K562 (cell line): ENCODE measurements around the gene UFC1. TPM values are rescaled to one million over a fixed set of nuclear protein-coding genes. Genes with fewer than 3 reads are reported as not detected.

ENCODE experiments used
- GABPB1 ChIP-seq: sonication (generic); formaldehyde crosslinking; IDR thresholded peaks from 2 replicates; pipeline ENCODE4 v1.8.0; 2022; ENCODE audit warnings: mild to moderate bottlenecking, missing genetic modification reagents
- MAZ ChIP-seq, 2 experiments: fragments of 450-650 bp in 1 of 2; sonication (generic) in 1 of 2; formaldehyde crosslinking; IDR thresholded peaks in 1 of 2; conservative IDR thresholded peaks in 1 of 2; 2 replicates each; pipeline versions ENCODE4 v1.4.0 to v1.5.0; 2020; ENCODE audit warnings: mild to moderate bottlenecking in 1 of 2, missing genetic modification reagents in 1 of 2
- NFRKB ChIP-seq: fragments of 450-650 bp; IDR thresholded peaks from 2 replicates; pipeline ENCODE4 v1.6.1; 2016; ENCODE audit warnings: low read depth
- POLR2A ChIP-seq: fragments of 450-650 bp; conservative IDR thresholded peaks from 2 replicates; pipeline ENCODE4 v1.6.1; 2016
- POLR2AphosphoS5 ChIP-seq: IDR thresholded peaks from 2 replicates; pipeline ENCODE4 v1.6.1; 2011; ENCODE audit warnings: mild to moderate bottlenecking, low read depth, low read length, moderate library complexity; ENCODE audit not compliant: control insufficient read depth, insufficient read depth
- RB1 ChIP-seq: fragments of 450-650 bp; IDR thresholded peaks from 2 replicates; pipeline ENCODE4 v1.6.1; 2017; ENCODE audit warnings: low read depth, mild to moderate bottlenecking
- RCOR1 ChIP-seq, 2 experiments: IDR thresholded peaks; 2 replicates each; pipeline ENCODE4 v1.6.1; 2012; ENCODE audit warnings: low read depth in 2 of 2, low read length in 2 of 2, borderline replicate concordance in 1 of 2, improper control_type of control experiment in 1 of 2
- SIN3A ChIP-seq, 2 experiments: fragments of 150-350 bp in 1 of 2; IDR thresholded peaks; 2 replicates each; pipeline ENCODE4 v1.6.1; 2011 to 2016; ENCODE audit warnings: borderline replicate concordance in 2 of 2, low read depth in 2 of 2, low read length in 2 of 2, mild to moderate bottlenecking in 2 of 2, moderate library complexity in 2 of 2; ENCODE audit not compliant: control insufficient read depth in 1 of 2
- U2AF1 ChIP-seq: fragments of 200-400 bp; formaldehyde crosslinking; optimal IDR thresholded peaks from 2 replicates; pipeline ENCODE3; 2017; ENCODE audit warnings: mild to moderate bottlenecking, low read depth, low read length, moderate library complexity
- ZEB2 ChIP-seq: fragments of 450-650 bp; IDR thresholded peaks from 2 replicates; pipeline ENCODE4 v1.6.1; 2016
- ZNF184 ChIP-seq: sonication (generic); formaldehyde crosslinking; IDR thresholded peaks from 2 replicates; pipeline ENCODE4 v1.5.0; 2020; ENCODE audit warnings: missing genetic modification reagents
- ZNF766 ChIP-seq: fragments of 200-800 bp; sonication (Bioruptor generic); conservative IDR thresholded peaks from 2 replicates; pipeline ENCODE4 v1.6.1; 2016; ENCODE audit warnings: missing genetic modification characterization, missing compliant biosample characterization
- polyA plus RNA-seq, 8 experiments: library from polyadenylated mRNA; depleted of rRNA in 4 of 8; stranded (reverse) in 5 of 8; unstranded in 3 of 8; fragments of >200 nt; fragmentation: Nextera tagmentation in 2 of 8; fragmentation: Illumina TruSeq in 1 of 8; extraction: Ambion mirVana in 2 of 8; extraction: Trizol in 1 of 8; gene quantifications; 2 replicates each; pipeline versions ENCODE4 v1.2.1 to v1.2.3, GENCODE V29; 2011 to 2014; ENCODE audit warnings: inconsistent platforms in 1 of 8, missing spikeins in 1 of 8
- total RNA-seq, 7 experiments: library from RNA; depleted of rRNA in 6 of 7; stranded (reverse); fragments of >200 nt in 6 of 7; fragmentation: Illumina TruSeq in 2 of 7; extraction: Trizol in 2 of 7; gene quantifications; 2 replicates each; pipeline versions ENCODE4 v1.2.1 to v1.2.3, GENCODE V29; 2011 to 2021; ENCODE audit warnings: low replicate concordance in 1 of 7
- TF ChIP-seq, protein P1 (sequence below): fragments of 250-450 bp; sonication (Bioruptor Pico); IDR thresholded peaks from 2 replicates; pipeline ENCODE4 v1.5.0; 2021; ENCODE audit warnings: mild to moderate bottlenecking, borderline replicate concordance
- TF ChIP-seq, protein P2 (sequence below): fragments of 450-650 bp; formaldehyde crosslinking; IDR thresholded peaks from 2 replicates; pipeline ENCODE4 v1.4.0; 2022; ENCODE audit warnings: missing genetic modification characterization
- TF ChIP-seq, protein P3 (sequence below): fragments of 450-650 bp; IDR thresholded peaks from 2 replicates; pipeline ENCODE4 v1.6.1; 2017; ENCODE audit warnings: mild to moderate bottlenecking, moderate library complexity
- TF ChIP-seq, protein P4 (sequence below): fragments of 450-650 bp; formaldehyde crosslinking; IDR thresholded peaks from 2 replicates; pipeline ENCODE4 v1.4.0; 2020; ENCODE audit warnings: mild to moderate bottlenecking, moderate library complexity
- TF ChIP-seq, protein P5 (sequence below): fragments of 450-650 bp; IDR thresholded peaks from 2 replicates; pipeline ENCODE4 v1.7.0; 2016; ENCODE audit warnings: borderline replicate concordance

UFC1 gene
- total and polyA plus RNA-seq, 9 of the 15 experiments (the other 6 are each of a cell fraction or from before 2014, with no cell fraction given) = 92.8 to 220 (median 161) TPM

DNA sequence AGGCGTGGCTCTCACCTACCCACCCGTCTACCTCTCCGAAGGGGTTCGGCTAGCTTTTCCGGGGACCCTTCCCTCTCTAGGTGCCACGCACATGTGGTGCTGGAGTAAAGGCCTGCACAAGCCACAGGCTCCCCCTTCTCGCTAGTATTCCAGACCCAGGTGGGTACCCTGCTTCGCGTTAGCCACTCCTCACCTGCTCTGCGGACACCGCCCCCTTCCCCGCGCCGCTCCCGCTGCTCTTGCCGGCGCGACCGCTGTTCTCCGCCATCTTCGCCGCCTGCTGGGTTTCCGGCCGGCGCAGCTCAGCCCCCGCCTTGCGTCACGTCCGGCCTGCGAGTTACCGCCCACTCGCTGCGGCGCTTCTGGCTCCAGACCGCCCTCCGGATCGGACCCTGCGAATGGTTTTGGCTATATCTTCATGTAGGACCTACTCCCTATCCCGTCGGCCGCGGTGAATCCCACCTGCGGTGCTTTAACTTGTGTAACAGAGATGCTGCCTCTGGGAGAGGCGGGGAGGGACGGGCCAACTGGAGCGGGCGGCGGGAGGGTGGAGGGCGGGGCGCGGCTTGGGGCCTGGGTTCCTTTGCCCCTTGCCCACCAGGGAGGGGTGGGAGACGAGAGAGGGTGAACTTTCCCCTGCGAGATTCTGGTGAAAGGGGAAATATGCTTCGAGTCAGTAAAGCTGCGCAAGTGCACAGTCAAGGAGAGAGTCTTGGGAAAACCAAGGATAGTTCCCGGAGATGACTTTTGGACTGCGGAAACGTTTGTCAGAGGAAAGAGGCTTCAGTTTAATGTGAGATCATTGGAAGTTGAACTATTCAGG is 35.8 kb upstream of the UFC1 start, which contains the start of the genes NIT1 and PFDN2 (continued):
- peak; percentile 74 to 77; a peak in 3 of 4 replicates for TF ChIP-seq MAZ (CRISPR knock-in tag; conservative IDR thresholded peaks at IDR 0.05 in 1 of 2, IDR thresholded peaks at IDR 0.05 in 1 of 2)
- TF ChIP-seq, protein P1, sequence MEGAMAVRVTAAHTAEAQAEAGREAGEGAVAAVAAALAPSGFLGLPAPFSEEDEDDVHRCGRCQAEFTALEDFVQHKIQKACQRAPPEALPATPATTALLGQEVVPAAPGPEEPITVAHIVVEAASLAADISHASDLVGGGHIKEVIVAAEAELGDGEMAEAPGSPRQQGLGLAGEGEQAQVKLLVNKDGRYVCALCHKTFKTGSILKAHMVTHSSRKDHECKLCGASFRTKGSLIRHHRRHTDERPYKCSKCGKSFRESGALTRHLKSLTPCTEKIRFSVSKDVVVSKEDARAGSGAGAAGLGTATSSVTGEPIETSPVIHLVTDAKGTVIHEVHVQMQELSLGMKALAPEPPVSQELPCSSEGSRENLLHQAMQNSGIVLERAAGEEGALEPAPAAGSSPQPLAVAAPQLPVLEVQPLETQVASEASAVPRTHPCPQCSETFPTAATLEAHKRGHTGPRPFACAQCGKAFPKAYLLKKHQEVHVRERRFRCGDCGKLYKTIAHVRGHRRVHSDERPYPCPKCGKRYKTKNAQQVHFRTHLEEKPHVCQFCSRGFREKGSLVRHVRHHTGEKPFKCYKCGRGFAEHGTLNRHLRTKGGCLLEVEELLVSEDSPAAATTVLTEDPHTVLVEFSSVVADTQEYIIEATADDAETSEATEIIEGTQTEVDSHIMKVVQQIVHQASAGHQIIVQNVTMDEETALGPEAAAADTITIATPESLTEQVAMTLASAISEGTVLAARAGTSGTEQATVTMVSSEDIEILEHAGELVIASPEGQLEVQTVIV (CRISPR knock-in tag) = no peak
- TF ChIP-seq U2AF1 = no peak
- no peak for TF ChIP-seq ZNF184
- TF ChIP-seq, protein P2, sequence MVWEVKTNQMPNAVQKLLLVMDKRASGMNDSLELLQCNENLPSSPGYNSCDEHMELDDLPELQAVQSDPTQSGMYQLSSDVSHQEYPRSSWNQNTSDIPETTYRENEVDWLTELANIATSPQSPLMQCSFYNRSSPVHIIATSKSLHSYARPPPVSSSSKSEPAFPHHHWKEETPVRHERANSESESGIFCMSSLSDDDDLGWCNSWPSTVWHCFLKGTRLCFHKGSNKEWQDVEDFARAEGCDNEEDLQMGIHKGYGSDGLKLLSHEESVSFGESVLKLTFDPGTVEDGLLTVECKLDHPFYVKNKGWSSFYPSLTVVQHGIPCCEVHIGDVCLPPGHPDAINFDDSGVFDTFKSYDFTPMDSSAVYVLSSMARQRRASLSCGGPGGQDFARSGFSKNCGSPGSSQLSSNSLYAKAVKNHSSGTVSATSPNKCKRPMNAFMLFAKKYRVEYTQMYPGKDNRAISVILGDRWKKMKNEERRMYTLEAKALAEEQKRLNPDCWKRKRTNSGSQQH (CRISPR knock-in tag) = no peak
- TF ChIP-seq, protein P3, sequence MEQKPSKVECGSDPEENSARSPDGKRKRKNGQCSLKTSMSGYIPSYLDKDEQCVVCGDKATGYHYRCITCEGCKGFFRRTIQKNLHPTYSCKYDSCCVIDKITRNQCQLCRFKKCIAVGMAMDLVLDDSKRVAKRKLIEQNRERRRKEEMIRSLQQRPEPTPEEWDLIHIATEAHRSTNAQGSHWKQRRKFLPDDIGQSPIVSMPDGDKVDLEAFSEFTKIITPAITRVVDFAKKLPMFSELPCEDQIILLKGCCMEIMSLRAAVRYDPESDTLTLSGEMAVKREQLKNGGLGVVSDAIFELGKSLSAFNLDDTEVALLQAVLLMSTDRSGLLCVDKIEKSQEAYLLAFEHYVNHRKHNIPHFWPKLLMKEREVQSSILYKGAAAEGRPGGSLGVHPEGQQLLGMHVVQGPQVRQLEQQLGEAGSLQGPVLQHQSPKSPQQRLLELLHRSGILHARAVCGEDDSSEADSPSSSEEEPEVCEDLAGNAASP = no peak
- no peak for TF ChIP-seq ZEB2
- TF ChIP-seq ZNF766 = no peak
- TF ChIP-seq RB1 = peak; percentile 76; the same call in 1 of the 2 replicates
- TF ChIP-seq RCOR1 (IDR thresholded peaks at IDR 0.05; ENCODE audit: borderline replicate concordance in 1 of 2, low read depth in 2 of 2, low read length in 2 of 2) = peak in 1 of 2 experiments; percentile 7; a peak in 1 of 4 replicates
- TF ChIP-seq, protein P4, sequence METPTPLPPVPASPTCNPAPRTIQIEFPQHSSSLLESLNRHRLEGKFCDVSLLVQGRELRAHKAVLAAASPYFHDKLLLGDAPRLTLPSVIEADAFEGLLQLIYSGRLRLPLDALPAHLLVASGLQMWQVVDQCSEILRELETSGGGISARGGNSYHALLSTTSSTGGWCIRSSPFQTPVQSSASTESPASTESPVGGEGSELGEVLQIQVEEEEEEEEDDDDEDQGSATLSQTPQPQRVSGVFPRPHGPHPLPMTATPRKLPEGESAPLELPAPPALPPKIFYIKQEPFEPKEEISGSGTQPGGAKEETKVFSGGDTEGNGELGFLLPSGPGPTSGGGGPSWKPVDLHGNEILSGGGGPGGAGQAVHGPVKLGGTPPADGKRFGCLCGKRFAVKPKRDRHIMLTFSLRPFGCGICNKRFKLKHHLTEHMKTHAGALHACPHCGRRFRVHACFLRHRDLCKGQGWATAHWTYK (CRISPR knock-in tag) = peak; percentile 45; the same call in 1 of the 2 replicates
- peak; percentile 78 for TF ChIP-seq POLR2AphosphoS5
- peak; percentile 89 to 97; a peak in 2 of 4 replicates for TF ChIP-seq SIN3A (IDR thresholded peaks at IDR 0.05; ENCODE audit: borderline replicate concordance in 2 of 2, control insufficient read depth in 1 of 2, low read depth in 2 of 2, low read length in 2 of 2)
- peak; percentile 97 for TF ChIP-seq GABPB1 (CRISPR knock-in tag)
- TF ChIP-seq, protein P5, sequence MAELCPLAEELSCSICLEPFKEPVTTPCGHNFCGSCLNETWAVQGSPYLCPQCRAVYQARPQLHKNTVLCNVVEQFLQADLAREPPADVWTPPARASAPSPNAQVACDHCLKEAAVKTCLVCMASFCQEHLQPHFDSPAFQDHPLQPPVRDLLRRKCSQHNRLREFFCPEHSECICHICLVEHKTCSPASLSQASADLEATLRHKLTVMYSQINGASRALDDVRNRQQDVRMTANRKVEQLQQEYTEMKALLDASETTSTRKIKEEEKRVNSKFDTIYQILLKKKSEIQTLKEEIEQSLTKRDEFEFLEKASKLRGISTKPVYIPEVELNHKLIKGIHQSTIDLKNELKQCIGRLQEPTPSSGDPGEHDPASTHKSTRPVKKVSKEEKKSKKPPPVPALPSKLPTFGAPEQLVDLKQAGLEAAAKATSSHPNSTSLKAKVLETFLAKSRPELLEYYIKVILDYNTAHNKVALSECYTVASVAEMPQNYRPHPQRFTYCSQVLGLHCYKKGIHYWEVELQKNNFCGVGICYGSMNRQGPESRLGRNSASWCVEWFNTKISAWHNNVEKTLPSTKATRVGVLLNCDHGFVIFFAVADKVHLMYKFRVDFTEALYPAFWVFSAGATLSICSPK = no peak
- peak; percentile 86 for TF ChIP-seq NFRKB
- TF ChIP-seq POLR2A = peak; percentile 94
